CD14-positive monocyte (primary cell): ENCODE results near the gene RHOBTB3. TPM values are rescaled to one million over a fixed set of nuclear protein-coding genes. Genes with fewer than 3 reads are reported as not detected.
"Not testable (repeated sequence)": the region's sequence is repeated elsewhere in the genome, so short reads cannot be mapped to it uniquely, and the experiment has no call there.

Source experiments
- DNase-seq, 3 donors: peaks; one replicate each; pipeline ENCODE4 v3.0.0-alpha.2; 2011 to 2022
- H2AFZ ChIP-seq: 2 replicates; pipeline ENCODE4 v1.6.0; 2012; ENCODE audit warnings: mild to moderate bottlenecking, low read depth, low read length, inconsistent platforms; ENCODE audit not compliant: insufficient read depth, poor library complexity, severe bottlenecking
- H3K27ac ChIP-seq, 2 donors: 1 replicate in 1 of 2; 2 replicates in 1 of 2; pipeline ENCODE4 v1.5.1; 2012 to 2013; ENCODE audit warnings: low read length in 2 of 2, control low read depth in 1 of 2, inconsistent platforms in 1 of 2, low read depth in 1 of 2, mild to moderate bottlenecking in 1 of 2
- H3K27me3 ChIP-seq, 2 donors: one replicate each; pipeline versions ENCODE4 v1.6.0 to v1.6.1; 2011 to 2013; ENCODE audit warnings: low read length in 2 of 2; ENCODE audit not compliant: control insufficient read depth in 2 of 2, insufficient read depth in 2 of 2
- H3K36me3 ChIP-seq, 2 donors: replicated peaks in 1 of 2; 1 replicate in 1 of 2; 2 replicates in 1 of 2; pipeline versions ENCODE4 v1.5.1 to v1.6.1; 2012 to 2013; ENCODE audit warnings: low read length in 2 of 2, control low read depth in 1 of 2, inconsistent platforms in 1 of 2, mild to moderate bottlenecking in 1 of 2; ENCODE audit not compliant: insufficient read depth in 2 of 2, control insufficient read depth in 1 of 2
- H3K4me1 ChIP-seq, 2 donors: 1 replicate in 1 of 2; 2 replicates in 1 of 2; pipeline versions ENCODE4 v1.5.1 to v1.6.1; 2012 to 2013; ENCODE audit warnings: low read length in 2 of 2, control low read depth in 1 of 2, inconsistent platforms in 1 of 2, mild to moderate bottlenecking in 1 of 2, moderate library complexity in 1 of 2; ENCODE audit not compliant: insufficient read depth in 2 of 2, control insufficient read depth in 1 of 2
- H3K4me2 ChIP-seq: replicated peaks from 2 replicates; pipeline ENCODE3; 2012; ENCODE audit warnings: low read length, moderate library complexity, mild to moderate bottlenecking; ENCODE audit not compliant: poor library complexity, severe bottlenecking; ENCODE audit errors: extremely low read depth
- H3K4me3 ChIP-seq, 3 experiments: fragments of 200-600 bp in 1 of 3; sonication (generic) in 1 of 3; replicated peaks in 1 of 3; 1 replicate in 2 of 3; 2 replicates in 1 of 3; pipeline ENCODE4 v1.5.1; 2011 to 2013; ENCODE audit warnings: low read length in 3 of 3, mild to moderate bottlenecking in 3 of 3, control low read depth in 2 of 3, low read depth in 2 of 3, inconsistent platforms in 1 of 3, moderate library complexity in 1 of 3
- H3K79me2 ChIP-seq: 2 replicates; pipeline ENCODE4 v1.6.0; 2012; ENCODE audit warnings: mild to moderate bottlenecking, control low read depth, inconsistent platforms, low read length, moderate library complexity; ENCODE audit not compliant: insufficient read depth
- H3K9ac ChIP-seq: 2 replicates; pipeline ENCODE4 v1.6.0; 2017; ENCODE audit warnings: low read length, mild to moderate bottlenecking; ENCODE audit not compliant: insufficient read depth, poor library complexity, severe bottlenecking
- H3K9me3 ChIP-seq, 2 donors: replicated peaks in 1 of 2; 1 replicate in 1 of 2; 2 replicates in 1 of 2; pipeline versions ENCODE4 v1.5.1 to v1.6.1; 2012 to 2013; ENCODE audit warnings: low read length in 2 of 2, control low read depth in 1 of 2; ENCODE audit not compliant: control insufficient read depth in 1 of 2, insufficient read depth in 1 of 2
- H4K20me1 ChIP-seq: 2 replicates; pipeline ENCODE4 v1.6.0; 2012; ENCODE audit warnings: mild to moderate bottlenecking, low read length, control low read depth, moderate library complexity; ENCODE audit not compliant: insufficient read depth
- H3K27ac Mint-ChIP-seq, 7 donors: one replicate each; pipeline ENCODE4 v1.8.0; 2020; ENCODE audit warnings: mild to moderate bottlenecking in 7 of 7, mixed read lengths in 7 of 7, moderate library complexity in 6 of 7, inconsistent platforms in 2 of 7
- H3K27me3 Mint-ChIP-seq, 3 donors: one replicate each; pipeline ENCODE4 v1.8.0; 2021 to 2022; ENCODE audit warnings: low read depth in 3 of 3, mild to moderate bottlenecking in 3 of 3, mixed read lengths in 3 of 3, moderate library complexity in 3 of 3, inconsistent platforms in 1 of 3
- H3K36me3 Mint-ChIP-seq, 2 donors: one replicate each; pipeline ENCODE4 v1.8.0; 2020; ENCODE audit warnings: mixed read lengths in 2 of 2, inconsistent platforms in 1 of 2, mild to moderate bottlenecking in 1 of 2
- H3K4me1 Mint-ChIP-seq: one replicate; pipeline ENCODE4 v1.8.0; 2020; ENCODE audit warnings: mild to moderate bottlenecking, mixed read lengths
- H3K4me3 Mint-ChIP-seq, 2 donors: one replicate each; pipeline ENCODE4 v1.8.0; 2020; ENCODE audit warnings: mild to moderate bottlenecking in 2 of 2, mixed read lengths in 2 of 2, moderate library complexity in 1 of 2
- H3K9me3 Mint-ChIP-seq, 7 donors: one replicate each; pipeline ENCODE4 v1.8.0; 2020 to 2022; ENCODE audit warnings: mixed read lengths in 7 of 7, mild to moderate bottlenecking in 6 of 7, moderate library complexity in 6 of 7, inconsistent platforms in 2 of 7
- CTCF ChIP-seq: fragments of 200-600 bp; IDR thresholded peaks from one replicate; pipeline ENCODE4 v1.8.0; 2022; ENCODE audit warnings: antibody characterized with exemption, mild to moderate bottlenecking
- WGBS: methylation state at CpG from one replicate; pipeline ENCODE4 v1.1.5; 2013; ENCODE audit warnings: missing lambda C conversion rate; ENCODE audit not compliant: insufficient coverage; 5-methylcytosine and 5-hydroxymethylcytosine counted together
- intact Hi-C, 2 donors: fragments of 100-400 bp; cut with micrococcal nuclease; formaldehyde crosslinking; loops; one replicate each; pipeline versions ENCODE4 v1.15.0 to v1.15.1; 2023
- polyA plus RNA-seq, 3 donors: library from polyadenylated mRNA; depleted of rRNA in 1 of 3; unstranded in 2 of 3; stranded (reverse) in 1 of 3; fragments of 300-500 nt in 2 of 3; fragments of >200 nt in 1 of 3; fragmentation: Illumina TruSeq in 2 of 3; gene quantifications; 1 replicate in 2 of 3; 2 replicates in 1 of 3; pipeline ENCODE4 v1.2.3, GENCODE V29; 2012 to 2021

Gene RHOBTB3
- polyA plus RNA-seq, 3 donors = 0.41 to 1.5 (median 0.63) TPM

GRCh38 chr5:95701074-95701473 lies 30.1 kb upstream of the RHOBTB3 start:
- Mint-ChIP-seq H3K4me1 (no peaks in the 10 kb centered on the region), H3K9me3 (peaks cover 0 to 2% (median 0%) of the 10 kb centered on the region in 7 donors), H3K27ac (no peak overlapping the region), H3K27me3 (peaks cover 0 to 2% (median 0%) of the 10 kb centered on the region in 3 donors), H3K36me3 (no peaks in the 10 kb centered on the region), H3K4me3 (no peak overlapping the region)
- Histone ChIP-seq H3K4me1 (no peaks in the 10 kb centered on the region), H4K20me1 (no peaks in the 10 kb centered on the region), H3K9ac (no peak overlapping the region), H3K36me3 (no peaks in the 10 kb centered on the region), H2AFZ (no peak overlapping the region), H3K4me3 (no peak overlapping the region), H3K79me2 (no peaks in the 10 kb centered on the region), H3K9me3 (no peaks in the 10 kb centered on the region), H3K27ac (no peak overlapping the region), H3K27me3 (no peaks in the 10 kb centered on the region), H3K4me2 (no peak overlapping the region)
- DNase-seq = no peak
- TF ChIP-seq CTCF = no peak
- intact Hi-C loops = no loop called here

GRCh38 chr5:95704150-95704549 lies 27.0 kb upstream of the RHOBTB3 start:
- WGBS = no CpG with 5 or more reads among the region's 1 CpG
- Histone ChIP-seq H3K27ac (no peak overlapping the region), H3K4me2 (no peak overlapping the region), H3K9me3 (no peaks in the 10 kb centered on the region), H3K79me2 (no peaks in the 10 kb centered on the region), H4K20me1 (no peaks in the 10 kb centered on the region), H3K4me1 (no peaks in the 10 kb centered on the region), H3K9ac (no peak overlapping the region), H3K27me3 (no peaks in the 10 kb centered on the region), H3K36me3 (no peaks in the 10 kb centered on the region), H2AFZ (no peak overlapping the region), H3K4me3 (no peak overlapping the region)
- Mint-ChIP-seq H3K27ac (no peak overlapping the region), H3K27me3 (peaks cover 0 to 2% (median 0%) of the 10 kb centered on the region in 3 donors), H3K36me3 (no peaks in the 10 kb centered on the region), H3K4me3 (no peak overlapping the region), H3K9me3 (peaks cover 0 to 7% (median 0%) of the 10 kb centered on the region in 7 donors), H3K4me1 (peaks cover 2% of the 10 kb centered on the region)
- DNase-seq = no peak
- intact Hi-C loops = no loop called here
- TF ChIP-seq CTCF = no peak

- DNase-seq, H3K4me2 ChIP-seq, H3K79me2 ChIP-seq, intact Hi-C loops, H3K4me1 ChIP-seq, H3K27ac Mint-ChIP-seq, H2AFZ ChIP-seq, H3K27ac ChIP-seq, H3K4me3 Mint-ChIP-seq, H3K27me3 Mint-ChIP-seq, H3K36me3 Mint-ChIP-seq, H4K20me1 ChIP-seq, H3K36me3 ChIP-seq, H3K4me3 ChIP-seq, H3K9me3 ChIP-seq, H3K27me3 ChIP-seq, H3K9me3 Mint-ChIP-seq, H3K9ac ChIP-seq, H3K4me1 Mint-ChIP-seq: not testable (repeated sequence)
- WGBS = no CpG with 5 or more reads among the region's 5 CpGs
Observed at GRCh38 chr5:95706196-95706595, 24.9 kb upstream of the RHOBTB3 start.
